MM.1S (cell line): ENCODE data around the gene ZNF787.

Experiments
- DNase-seq: peaks from one replicate; pipeline ENCODE4 v3.0.0-alpha.2; 2015
- H2AFZ ChIP-seq: fragments of 300-600 bp; sonication (generic); 2 replicates; pipeline ENCODE4 v1.6.0; 2016; ENCODE audit warnings: antibody characterized with exemption, low read length
- H3F3A ChIP-seq: fragments of 300-600 bp; sonication (generic); 2 replicates; pipeline ENCODE4 v1.6.1; 2016; ENCODE audit warnings: mild to moderate bottlenecking, antibody characterized with exemption, low read length, moderate library complexity, mixed read lengths; ENCODE audit not compliant: insufficient read depth
- H3K27ac ChIP-seq: fragments of 300-600 bp; sonication (generic); 2 replicates; pipeline ENCODE4 v1.5.1; 2016; ENCODE audit warnings: mild to moderate bottlenecking, low read length
- H3K27me3 ChIP-seq: fragments of 300-600 bp; sonication (generic); replicated peaks from 2 replicates; pipeline ENCODE4 v1.6.0; 2016; ENCODE audit warnings: low read length; ENCODE audit not compliant: insufficient read depth
- H3K36me3 ChIP-seq: fragments of 300-600 bp; sonication (generic); replicated peaks from 2 replicates; pipeline ENCODE4 v1.6.1; 2016; ENCODE audit warnings: mild to moderate bottlenecking, low read length, mixed read lengths; ENCODE audit not compliant: insufficient read depth
- H3K4me1 ChIP-seq: fragments of 300-600 bp; sonication (generic); 2 replicates; pipeline ENCODE4 v1.6.1; 2016; ENCODE audit warnings: low read length, mixed read lengths
- H3K4me2 ChIP-seq: fragments of 300-600 bp; sonication (generic); 2 replicates; pipeline ENCODE4 v1.6.0; 2016; ENCODE audit warnings: low read depth, low read length
- H3K4me3 ChIP-seq: fragments of 300-600 bp; sonication (generic); 2 replicates; pipeline ENCODE4 v1.5.1; 2016; ENCODE audit warnings: low read length, mixed read lengths
- H3K79me2 ChIP-seq: fragments of 300-600 bp; sonication (generic); 2 replicates; pipeline ENCODE4 v1.6.1; 2016; ENCODE audit warnings: mixed run types, low read length, mixed read lengths
- H3K9ac ChIP-seq: fragments of 300-600 bp; sonication (generic); 2 replicates; pipeline ENCODE4 v1.6.1; 2016; ENCODE audit warnings: low read length, mixed read lengths
- H3K9me2 ChIP-seq: fragments of 300-600 bp; sonication (generic); replicated peaks from 2 replicates; pipeline ENCODE4 v1.6.1; 2016; ENCODE audit warnings: mild to moderate bottlenecking, low read length, mixed read lengths; ENCODE audit not compliant: insufficient read depth
- H3K9me3 ChIP-seq: fragments of 300-600 bp; sonication (generic); replicated peaks from 2 replicates; pipeline ENCODE4 v1.6.1; 2016; ENCODE audit warnings: mild to moderate bottlenecking, low read length, mixed read lengths; ENCODE audit not compliant: insufficient read depth
- H4K20me1 ChIP-seq: fragments of 300-600 bp; sonication (generic); 2 replicates; pipeline ENCODE4 v1.6.1; 2016; ENCODE audit warnings: mild to moderate bottlenecking, low read length, moderate library complexity, mixed read lengths; ENCODE audit not compliant: insufficient read depth
- EZH2 ChIP-seq: fragments of 300-600 bp; sonication (generic); optimal IDR thresholded peaks from 2 replicates; pipeline ENCODE3; 2017; ENCODE audit warnings: low read depth, mild to moderate bottlenecking, antibody characterized with exemption, low read length, mixed read lengths
- EZH2phosphoT487 ChIP-seq: fragments of 300-600 bp; sonication (generic); IDR thresholded peaks from 2 replicates; pipeline ENCODE4 v1.6.1; 2018; ENCODE audit warnings: antibody characterized with exemption, low read length
- TF ChIP-seq, protein P1 (sequence below): fragments of 300-600 bp; sonication (generic); IDR thresholded peaks from 2 replicates; pipeline ENCODE4 v1.5.1; 2016; ENCODE audit warnings: antibody characterized with exemption, low read length, mixed read lengths

The ZNF787 gene

DNA sequence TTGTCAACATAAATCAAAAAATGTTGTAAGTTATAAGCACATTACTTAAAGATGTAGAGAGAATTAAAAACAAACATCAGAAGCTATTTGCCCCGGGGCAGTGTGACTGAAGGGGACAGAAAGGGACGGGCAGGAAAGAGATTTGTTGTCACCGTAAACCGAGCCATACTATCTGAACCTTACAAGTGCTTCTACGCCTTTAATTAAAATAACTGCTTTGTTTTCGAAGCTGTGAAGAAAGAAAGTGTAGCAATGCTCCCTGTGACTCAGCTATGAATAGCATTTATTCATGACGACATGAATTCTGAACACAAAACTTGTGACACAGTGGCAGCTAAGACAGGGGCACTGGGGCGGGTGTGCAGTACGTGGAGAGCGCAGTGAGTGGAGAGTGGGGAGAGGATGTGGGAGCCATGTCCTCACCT lies 30.0 kb downstream of the ZNF787 start:
- no peak overlapping the region for H3K9ac ChIP-seq
- no peaks in the 10 kb centered on the region for H3K9me3 ChIP-seq

DNA sequence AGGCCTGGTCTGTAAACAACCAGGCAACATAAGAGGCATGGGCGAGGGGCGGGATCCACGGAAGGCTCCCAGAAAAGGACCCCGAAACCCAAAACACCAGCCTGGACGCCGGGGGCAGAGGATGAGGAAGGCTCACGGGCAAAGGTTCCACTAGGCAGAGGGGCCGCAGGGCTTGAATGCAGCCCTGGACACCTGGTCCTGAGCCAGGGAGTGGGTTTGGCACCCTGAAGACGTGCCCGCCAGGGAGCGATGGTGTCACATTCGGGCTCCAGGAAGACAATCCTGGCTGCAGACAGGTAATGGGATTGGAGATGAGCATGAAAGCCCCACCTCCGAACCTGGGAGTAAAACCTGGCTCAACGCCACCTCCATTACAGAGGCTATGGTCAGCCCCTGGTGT lies 31.8 kb downstream of the ZNF787 start:
- no peaks in the 10 kb centered on the region for H3K9me3 ChIP-seq
- no peak for TF ChIP-seq EZH2phosphoT487
- TF ChIP-seq, protein P1, sequence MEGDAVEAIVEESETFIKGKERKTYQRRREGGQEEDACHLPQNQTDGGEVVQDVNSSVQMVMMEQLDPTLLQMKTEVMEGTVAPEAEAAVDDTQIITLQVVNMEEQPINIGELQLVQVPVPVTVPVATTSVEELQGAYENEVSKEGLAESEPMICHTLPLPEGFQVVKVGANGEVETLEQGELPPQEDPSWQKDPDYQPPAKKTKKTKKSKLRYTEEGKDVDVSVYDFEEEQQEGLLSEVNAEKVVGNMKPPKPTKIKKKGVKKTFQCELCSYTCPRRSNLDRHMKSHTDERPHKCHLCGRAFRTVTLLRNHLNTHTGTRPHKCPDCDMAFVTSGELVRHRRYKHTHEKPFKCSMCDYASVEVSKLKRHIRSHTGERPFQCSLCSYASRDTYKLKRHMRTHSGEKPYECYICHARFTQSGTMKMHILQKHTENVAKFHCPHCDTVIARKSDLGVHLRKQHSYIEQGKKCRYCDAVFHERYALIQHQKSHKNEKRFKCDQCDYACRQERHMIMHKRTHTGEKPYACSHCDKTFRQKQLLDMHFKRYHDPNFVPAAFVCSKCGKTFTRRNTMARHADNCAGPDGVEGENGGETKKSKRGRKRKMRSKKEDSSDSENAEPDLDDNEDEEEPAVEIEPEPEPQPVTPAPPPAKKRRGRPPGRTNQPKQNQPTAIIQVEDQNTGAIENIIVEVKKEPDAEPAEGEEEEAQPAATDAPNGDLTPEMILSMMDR: no peak
- TF ChIP-seq EZH2: no peak
- no peaks in the 10 kb centered on the region; the same call in 1 of the 2 replicates for H3K36me3 ChIP-seq
- H3K4me1 ChIP-seq: peaks cover 13% of the 10 kb centered on the region; the same call in 1 of the 2 replicates
- H3K27me3 ChIP-seq: no peaks in the 10 kb centered on the region
- no peak overlapping the region for H3K9ac ChIP-seq
- no peaks in the 10 kb centered on the region for H3K9me2 ChIP-seq
- H4K20me1 ChIP-seq: 0 out of 2 replicates have a peak, but pooled peaks cover 3% of the 10 kb centered on the region
- peaks cover 48% of the 10 kb centered on the region for H3K79me2 ChIP-seq
- H3K4me3 ChIP-seq: no peak overlapping the region
- H3K27ac ChIP-seq: no peak overlapping the region
- peaks cover 15% of the 10 kb centered on the region for H3F3A ChIP-seq
- no peak overlapping the region for H2AFZ ChIP-seq
- H3K4me2 ChIP-seq: no peak overlapping the region
- DNase-seq: no peak

More for the DNA sequence above, 30.0 kb downstream of the ZNF787 start:
- Histone ChIP-seq H3K79me2 (peaks cover 57% of the 10 kb centered on the region), H3K4me2 (peak overlapping the region; percentile 13; the same call in 1 of the 2 replicates), H3F3A (peaks cover 15% of the 10 kb centered on the region), H3K4me1 (peaks cover 13% of the 10 kb centered on the region; the same call in 1 of the 2 replicates), H3K4me3 (no peak overlapping the region), H3K27me3 (no peaks in the 10 kb centered on the region), H3K36me3 (no peaks in the 10 kb centered on the region; the same call in 1 of the 2 replicates), H4K20me1 (0 out of 2 replicates have a peak, but pooled peaks cover 3% of the 10 kb centered on the region), H3K27ac (no peak overlapping the region), H2AFZ (no peak overlapping the region), H3K9me2 (no peaks in the 10 kb centered on the region)
- TF ChIP-seq EZH2phosphoT487 (no peak), EZH2 (no peak)
- TF ChIP-seq, protein P1: no peak
- DNase-seq: no peak

DNA sequence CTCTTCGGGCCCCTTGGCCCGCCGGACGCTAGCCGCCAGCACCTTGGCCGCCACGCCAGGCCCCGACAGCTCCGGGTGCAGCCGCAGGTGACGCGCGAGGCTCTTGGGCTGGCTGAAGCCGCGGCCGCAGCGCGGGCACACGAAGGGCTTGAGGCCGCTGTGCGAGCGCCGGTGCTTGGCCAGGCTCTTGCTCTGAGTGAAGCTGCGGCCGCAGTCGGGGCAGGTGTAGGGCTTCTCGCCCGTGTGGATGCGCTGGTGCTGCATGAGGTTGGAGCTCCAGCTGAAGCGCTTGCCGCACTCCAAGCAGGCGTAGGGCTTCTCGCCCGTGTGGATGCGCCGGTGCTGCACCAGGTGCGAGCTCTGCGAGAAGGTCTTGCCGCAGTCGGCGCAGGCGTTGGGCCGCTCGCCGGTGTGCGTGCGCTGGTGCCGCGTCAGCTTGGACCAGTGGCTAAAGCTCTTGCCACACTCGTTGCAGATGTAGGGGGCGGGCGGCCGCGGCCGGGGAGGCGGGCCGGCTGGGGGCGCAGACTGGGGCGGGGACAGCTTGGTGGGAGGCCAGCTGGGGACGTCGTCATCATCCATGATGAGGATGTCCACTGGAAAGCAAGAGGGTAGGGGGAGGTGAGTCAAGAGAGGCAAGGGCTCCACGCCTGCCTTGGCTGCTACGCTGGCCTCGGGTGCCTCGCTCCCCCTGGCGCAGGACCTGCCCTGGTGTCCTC lies 32.4 kb downstream of the ZNF787 start:
- H3K9me2 ChIP-seq: no peaks in the 10 kb centered on the region
- no peak overlapping the region for H3K9ac ChIP-seq
- no peak overlapping the region for H3K4me2 ChIP-seq
- no peaks in the 10 kb centered on the region for H3K9me3 ChIP-seq
- DNase-seq: no peak
- no peak overlapping the region for H3K27ac ChIP-seq
- H3K36me3 ChIP-seq: no peaks in the 10 kb centered on the region; the same call in 1 of the 2 replicates
- no peak for TF ChIP-seq EZH2
- TF ChIP-seq, protein P1: no peak
- no peak for TF ChIP-seq EZH2phosphoT487
- 0 out of 2 replicates have a peak, but pooled peaks cover 3% of the 10 kb centered on the region for H4K20me1 ChIP-seq
- peaks cover 15% of the 10 kb centered on the region for H3F3A ChIP-seq
- no peaks in the 10 kb centered on the region for H3K27me3 ChIP-seq
- H3K79me2 ChIP-seq: peaks cover 46% of the 10 kb centered on the region
- no peak overlapping the region for H3K4me3 ChIP-seq
- H3K4me1 ChIP-seq: peaks cover 13% of the 10 kb centered on the region; the same call in 1 of the 2 replicates
- no peak overlapping the region for H2AFZ ChIP-seq
